CD4-positive, alpha-beta T cell (primary cell): ENCODE measurements around the gene KRTAP16-1. TPM values are rescaled to one million over a fixed set of nuclear protein-coding genes. Genes with fewer than 3 reads are reported as not detected.

Experiments
- ATAC-seq: fragments of 200-7000 bp; cut with Tn5 transposase; one replicate; pipeline ENCODE4 v1.10.0; 2022; ENCODE audit warnings: mild to moderate bottlenecking; ENCODE audit not compliant: poor library complexity
- CTCF ChIA-PET: fragments of 350-600 bp; sonication (Branson Sonifier 250); formaldehyde crosslinking; loops from one replicate; lab custom pipeline; 2021; ENCODE audit warnings: antibody characterized with exemption, inconsistent platforms; lab: Charles Lee
- POLR2A ChIA-PET: fragments of 350-600 bp; sonication (Branson Sonifier 250); formaldehyde crosslinking; loops from one replicate; lab custom pipeline; 2021; ENCODE audit warnings: antibody characterized with exemption, inconsistent platforms; lab: Charles Lee
- DNase-seq, 14 experiments: peaks; one replicate each; pipeline ENCODE4 v3.0.0-alpha.2; 2013 to 2020; ENCODE audit warnings: mixed read lengths in 2 of 14
- H3K27ac ChIP-seq, 2 donors: one replicate each; pipeline versions ENCODE4 v1.5.1 to v1.7.0; 2013; ENCODE audit warnings: low read length in 2 of 2, low read depth in 1 of 2, mild to moderate bottlenecking in 1 of 2
- H3K27me3 ChIP-seq, 2 experiments: 1 replicate in 1 of 2; 2 replicates in 1 of 2; pipeline versions ENCODE4 v1.6.1 to v1.7.0; 2013; ENCODE audit warnings: low read length in 2 of 2, control low read depth in 1 of 2, mild to moderate bottlenecking in 1 of 2, moderate library complexity in 1 of 2; ENCODE audit not compliant: insufficient read depth in 2 of 2, control insufficient read depth in 1 of 2
- H3K36me3 ChIP-seq: one replicate; pipeline ENCODE4 v1.6.1; 2013; ENCODE audit warnings: low read length, control low read depth; ENCODE audit not compliant: insufficient read depth
- H3K4me1 ChIP-seq: one replicate; pipeline ENCODE4 v1.6.1; 2013; ENCODE audit warnings: low read length, control low read depth; ENCODE audit not compliant: insufficient read depth
- H3K4me3 ChIP-seq: one replicate; pipeline ENCODE4 v1.5.1; 2013; ENCODE audit warnings: mild to moderate bottlenecking, low read length, moderate library complexity
- H3K9me3 ChIP-seq, 2 experiments: 1 replicate in 1 of 2; 2 replicates in 1 of 2; pipeline versions ENCODE4 v1.6.1 to v1.7.0; 2013; ENCODE audit warnings: low read length in 2 of 2, mild to moderate bottlenecking in 2 of 2, control low read depth in 1 of 2, moderate library complexity in 1 of 2; ENCODE audit not compliant: control insufficient read depth in 1 of 2, insufficient read depth in 1 of 2
- H3K27ac Mint-ChIP-seq: one replicate; pipeline ENCODE4 v1.8.0; 2020; ENCODE audit warnings: mixed read lengths
- H3K27me3 Mint-ChIP-seq: one replicate; pipeline ENCODE4 v1.8.0; 2021; ENCODE audit warnings: mixed read lengths
- H3K36me3 Mint-ChIP-seq: one replicate; pipeline ENCODE4 v1.8.0; 2021; ENCODE audit warnings: low read depth, mixed read lengths
- H3K4me1 Mint-ChIP-seq: one replicate; pipeline ENCODE4 v1.8.0; 2021; ENCODE audit warnings: low read depth, mixed read lengths
- H3K4me3 Mint-ChIP-seq: one replicate; pipeline ENCODE4 v1.8.0; 2020; ENCODE audit warnings: mild to moderate bottlenecking, mixed read lengths
- H3K9me3 Mint-ChIP-seq: one replicate; pipeline ENCODE4 v1.8.0; 2020; ENCODE audit warnings: mixed read lengths
- CTCF ChIP-seq: fragments of 200-600 bp; IDR thresholded peaks from one replicate; pipeline ENCODE4 v1.8.0; 2022; ENCODE audit warnings: antibody characterized with exemption, mild to moderate bottlenecking
- intact Hi-C, 2 experiments: fragments of 100-400 bp; cut with DNase I in 1 of 2; cut with micrococcal nuclease in 1 of 2; formaldehyde crosslinking; loops; one replicate each; pipeline versions ENCODE4 v1.15.1 to v1.9.0; 2023 to 2025; cut with DNase I, micrococcal nuclease
- total RNA-seq, 174 experiments: library from RNA in 2 of 174; stranded (reverse) in 2 of 174; gene quantifications; one replicate each; pipeline ENCODE4 v1.2.3 and lab custom pipeline; 2021 to 2026

The KRTAP16-1 gene
- total RNA-seq, 2 experiments from 2014 or later: 1.0 to 1.1 TPM

DNA sequence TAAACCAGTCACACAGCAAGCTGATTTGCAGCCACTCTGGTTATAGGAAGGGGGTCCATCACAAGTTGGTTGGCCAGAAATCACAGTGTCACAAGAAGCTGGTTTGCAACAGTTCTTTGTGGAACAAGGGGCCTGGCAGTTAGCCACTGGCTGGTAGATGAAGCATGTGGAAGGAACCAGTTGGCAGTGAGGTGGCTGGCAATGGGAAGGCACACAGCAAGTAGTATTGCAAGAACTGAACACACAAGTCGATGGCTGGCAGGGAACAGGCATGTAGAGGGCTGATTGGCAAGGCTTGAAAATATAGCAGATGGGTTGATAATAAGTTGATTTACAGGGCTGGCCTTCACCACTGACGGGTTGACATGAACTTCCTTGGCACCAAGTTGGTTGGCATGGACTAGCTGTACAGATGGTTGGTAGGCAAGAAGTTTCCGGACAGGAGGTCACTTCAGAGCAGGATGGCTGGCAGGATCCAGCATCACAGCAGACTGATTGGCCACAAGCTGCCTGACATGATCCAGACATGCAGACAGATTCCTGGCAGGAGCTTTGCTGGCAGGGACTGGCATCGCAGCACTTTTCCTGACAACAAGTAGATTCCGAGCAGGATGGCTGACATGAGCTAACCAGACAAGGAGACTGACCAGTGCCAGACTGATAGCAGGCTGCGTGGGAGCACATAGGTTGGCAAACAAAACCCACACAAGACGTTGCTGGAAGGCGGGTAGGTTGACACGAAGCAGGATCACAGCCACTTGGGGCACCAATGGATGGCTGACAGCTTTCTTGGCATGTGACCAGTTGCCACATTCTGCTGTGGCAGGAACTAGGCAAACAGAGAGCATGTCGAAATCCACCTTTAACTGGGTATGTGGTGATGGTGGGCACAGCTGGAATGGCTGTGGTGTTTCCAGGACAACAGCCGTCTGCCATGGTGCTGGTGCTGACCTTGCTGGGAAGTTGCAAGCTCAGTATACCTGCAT lies 6.9 kb downstream of the KRTAP16-1 start, which contains the start of gene KRTAP29-1:
Gene KRTAP29-1 (minus strand): TSS at position 936 of the 986 bp plus-strand sequence. CDS start 0 bp downstream, at position 936.
- Histone ChIP-seq H3K36me3 (no peaks in the 10 kb centered on the region), H3K27ac (no peak within 1 kb of the TSS), H3K27me3 (no peaks in the 10 kb centered on the region), H3K9me3 (peaks cover 0 to 3% of the 10 kb centered on the region in 2 experiments), H3K4me3 (no peak within 1 kb of the TSS), H3K4me1 (peaks cover 8% of the 10 kb centered on the region)
- Mint-ChIP-seq H3K9me3 (peaks cover 3% of the 10 kb centered on the region), H3K27me3 (no peaks in the 10 kb centered on the region), H3K36me3 (no peaks in the 10 kb centered on the region), H3K4me1 (peaks cover 33% of the 10 kb centered on the region), H3K4me3 (no peak within 1 kb of the TSS), H3K27ac (no peak within 1 kb of the TSS)
- ChIA-PET POLR2A (no interaction called here), CTCF (interaction anchor here (0.9 kb wide), 1 partner anchor 20 kb away, joined by 3 read pairs; no protein-coding TSS in a partner anchor)
- DNase-seq: no peak
- intact Hi-C loops: no loop called here
- no peak for ATAC-seq
- no peak for TF ChIP-seq CTCF

DNA sequence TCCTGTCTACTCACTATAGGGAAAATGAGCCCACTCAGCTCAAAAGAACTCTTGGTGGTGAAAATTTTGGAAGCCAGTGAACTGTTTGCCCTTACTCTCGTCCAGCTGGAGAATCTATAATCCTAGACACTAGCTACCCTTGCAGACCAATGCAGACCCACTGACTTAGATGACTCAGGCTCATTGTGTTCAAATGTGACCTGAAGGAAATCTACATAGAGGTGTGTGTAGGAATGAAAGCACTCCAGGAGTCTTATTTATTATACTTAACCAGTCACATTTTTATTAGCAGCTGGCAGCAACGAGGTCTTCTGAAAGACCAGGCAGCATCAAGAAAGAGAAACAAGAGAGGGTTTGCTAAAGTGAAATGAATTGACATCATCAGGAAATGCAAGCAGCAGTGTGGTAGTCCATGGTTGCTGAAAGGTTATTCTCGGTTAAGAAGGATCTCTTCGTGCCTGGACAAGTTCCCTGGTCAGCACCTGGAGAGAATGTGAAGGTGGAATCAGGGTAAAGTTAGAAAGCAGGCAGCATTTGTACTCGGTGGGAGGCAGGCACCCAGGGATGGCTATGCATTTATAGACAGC lies 7.8 kb downstream of the KRTAP16-1 start:
- peaks cover 3% of the 10 kb centered on the region for H3K9me3 Mint-ChIP-seq
- ATAC-seq (no peak), DNase-seq (no peak)
- H3K4me3 ChIP-seq: no peak overlapping the region
- H3K27ac Mint-ChIP-seq: no peak overlapping the region
- POLR2A ChIA-PET: no interaction called here
- no peak overlapping the region for H3K4me3 Mint-ChIP-seq
- no peak overlapping the region for H3K27ac ChIP-seq
- H3K36me3 ChIP-seq: no peaks in the 10 kb centered on the region
- intact Hi-C loops: no loop called here
- no peak for TF ChIP-seq CTCF
- H3K4me1 Mint-ChIP-seq: peaks cover 24% of the 10 kb centered on the region
- CTCF ChIA-PET: interaction anchor here (0.8 to 0.9 kb wide), 2 partner anchors 21 to 42 kb away, joined by 3 to 4 read pairs; no protein-coding TSS in a partner anchor
- H3K36me3 Mint-ChIP-seq: no peaks in the 10 kb centered on the region
- peaks cover 0 to 3% of the 10 kb centered on the region in 2 experiments for H3K9me3 ChIP-seq
- H3K27me3 Mint-ChIP-seq: no peaks in the 10 kb centered on the region
- no peaks in the 10 kb centered on the region for H3K27me3 ChIP-seq
- H3K4me1 ChIP-seq: no peaks in the 10 kb centered on the region

GRCh38 chr17:41298458-41299135 lies 10.5 kb downstream of the KRTAP16-1 start:
- H3K27ac Mint-ChIP-seq: no peak overlapping the region
- no peak overlapping the region for H3K4me3 Mint-ChIP-seq

More at GRCh38 chr17:41298458-41299135, 10.5 kb downstream of the KRTAP16-1 start:
- Mint-ChIP-seq H3K27me3 (peaks cover 4% of the 10 kb centered on the region), H3K9me3 (peaks cover 4% of the 10 kb centered on the region), H3K36me3 (no peaks in the 10 kb centered on the region), H3K4me1 (peaks cover 13% of the 10 kb centered on the region)
- Histone ChIP-seq H3K27me3 (no peaks in the 10 kb centered on the region), H3K9me3 (peaks cover 0 to 3% of the 10 kb centered on the region in 2 experiments), H3K36me3 (no peaks in the 10 kb centered on the region), H3K4me3 (no peak overlapping the region), H3K27ac (no peak overlapping the region), H3K4me1 (no peaks in the 10 kb centered on the region)
- POLR2A ChIA-PET: interaction anchor here (1.4 kb wide), 1 partner anchor 10 kb away, joined by 3 read pairs; no protein-coding TSS in a partner anchor
- TF ChIP-seq CTCF: no peak
- intact Hi-C loops: loop anchor here in 1 of 2 experiments (1.0 kb wide), 1 partner anchor 20 kb away; no protein-coding TSS in a partner anchor
- no peak for ATAC-seq
- CTCF ChIA-PET: no interaction called here
- no peak for DNase-seq
